H1 (cell line): ENCODE measurements around the gene PAX6. TPM values are rescaled to one million over a fixed set of nuclear protein-coding genes. Genes with fewer than 3 reads are reported as not detected.
A peak's percentile ranks its signal among the peaks of the same experiment; 100 is the strongest.

ENCODE experiments used
- CTCF ChIA-PET: fragments of 300-600 bp; sonication (Branson Sonifier 250); formaldehyde crosslinking; loops from one replicate; lab custom pipeline; 2021; ENCODE audit not compliant: partially characterized antibody; lab: Charles Lee
- POLR2A ChIA-PET: fragments of 300-600 bp; sonication (Branson Sonifier 250); formaldehyde crosslinking; loops from one replicate; lab custom pipeline; 2021; ENCODE audit warnings: inconsistent platforms; ENCODE audit not compliant: partially characterized antibody; lab: Charles Lee
- DNase-seq, 2 experiments: peaks; one replicate each; pipeline versions ENCODE4 v3.0.0 to v3.0.0-alpha.2; 2010 to 2022; ENCODE audit warnings: low spot score in 2 of 2, low read depth in 1 of 2, mixed read lengths in 1 of 2
- FAIRE-seq: peaks from 2 replicates; lab custom pipeline; 2011; peaks lifted over from hg19 to GRCh38; lab: Jason Lieb, UNC
- H2AFZ ChIP-seq: 2 replicates; pipeline ENCODE4 v1.8.1; 2012; ENCODE audit warnings: low read length, inconsistent platforms
- H2AK5ac ChIP-seq: 2 replicates; pipeline ENCODE4 v1.6.1; 2013; ENCODE audit warnings: low read depth, low read length
- H2BK120ac ChIP-seq: replicated peaks from 2 replicates; pipeline ENCODE3; 2013; ENCODE audit warnings: low read depth, low read length, inconsistent platforms
- H2BK12ac ChIP-seq: 2 replicates; pipeline ENCODE4 v1.6.1; 2013; ENCODE audit warnings: low read depth, low read length
- H2BK15ac ChIP-seq: 2 replicates; pipeline ENCODE4 v1.6.1; 2013; ENCODE audit warnings: low read length
- H2BK20ac ChIP-seq: 2 replicates; pipeline ENCODE4 v1.6.1; 2013; ENCODE audit warnings: low read length
- H2BK5ac ChIP-seq: 2 replicates; pipeline ENCODE4 v1.6.1; 2013; ENCODE audit warnings: low read depth, low read length
- H3K14ac ChIP-seq: 2 replicates; pipeline ENCODE4 v1.6.1; 2013; ENCODE audit warnings: inconsistent platforms; ENCODE audit not compliant: insufficient read length
- H3K18ac ChIP-seq: 2 replicates; pipeline ENCODE4 v1.6.1; 2013; ENCODE audit warnings: low read length; ENCODE audit errors: extremely low read depth
- H3K23ac ChIP-seq: 2 replicates; pipeline ENCODE4 v1.6.1; 2013; ENCODE audit warnings: inconsistent platforms; ENCODE audit not compliant: insufficient read length
- H3K23me2 ChIP-seq: 2 replicates; pipeline ENCODE4 v1.6.1; 2013; ENCODE audit warnings: low read depth, low read length
- H3K27ac ChIP-seq: 2 replicates; pipeline ENCODE4 v1.6.1; 2011; ENCODE audit warnings: low read depth, low read length, inconsistent platforms
- H3K27me3 ChIP-seq, 4 experiments: replicated peaks in 1 of 4; 1 replicate in 1 of 4; 2 replicates in 3 of 4; pipeline versions ENCODE4 v1.6.1 to v1.8.1; 2011 to 2013; ENCODE audit warnings: low read length in 3 of 4, mild to moderate bottlenecking in 3 of 4, inconsistent platforms in 2 of 4, mixed read lengths in 2 of 4, moderate library complexity in 1 of 4; ENCODE audit not compliant: control insufficient read depth in 3 of 4, insufficient read depth in 3 of 4; ENCODE audit errors: extremely low read depth in 1 of 4
- H3K36me3 ChIP-seq, 4 experiments: 2 replicates each; pipeline versions ENCODE4 v1.6.1 to v1.8.1; 2011 to 2013; ENCODE audit warnings: mild to moderate bottlenecking in 4 of 4, low read length in 3 of 4, moderate library complexity in 2 of 4, control low read depth in 1 of 4, inconsistent platforms in 1 of 4; ENCODE audit not compliant: insufficient read depth in 4 of 4, control insufficient read depth in 2 of 4
- H3K4ac ChIP-seq: replicated peaks from 2 replicates; pipeline ENCODE3; 2013; ENCODE audit warnings: low read length, low read depth, mixed read lengths, inconsistent platforms; ENCODE audit not compliant: insufficient read length
- H3K4me1 ChIP-seq, 4 experiments: replicated peaks in 1 of 4; 1 replicate in 1 of 4; 2 replicates in 3 of 4; pipeline versions ENCODE4 v1.6.1 to v1.8.1; 2011 to 2013; ENCODE audit warnings: low read length in 3 of 4, inconsistent platforms in 2 of 4, mixed read lengths in 1 of 4; ENCODE audit not compliant: insufficient read depth in 4 of 4, control insufficient read depth in 3 of 4
- H3K4me2 ChIP-seq, 2 experiments: 2 replicates each; pipeline versions ENCODE4 v1.6.1 to v1.8.1; 2011 to 2013; ENCODE audit warnings: low read depth in 2 of 2, low read length in 2 of 2, control low read depth in 1 of 2, inconsistent platforms in 1 of 2, mild to moderate bottlenecking in 1 of 2; ENCODE audit not compliant: insufficient read depth in 1 of 2
- H3K4me3 ChIP-seq, 4 experiments: fragments of 200-600, 300-600 bp in 1 of 4; sonication (generic), shearing (Covaris generic), sonication (Bioruptor Twin) in 1 of 4; 2 replicates each; pipeline versions ENCODE4 v1.5.1 to v1.8.1; 2011 to 2016; ENCODE audit warnings: low read length in 4 of 4, low read depth in 3 of 4, control low read depth in 2 of 4, inconsistent platforms in 2 of 4, mild to moderate bottlenecking in 2 of 4, mixed read lengths in 1 of 4, moderate library complexity in 1 of 4; ENCODE audit not compliant: insufficient read depth in 2 of 4; ENCODE audit errors: extremely low read depth in 1 of 4
- H3K56ac ChIP-seq: replicated peaks from 2 replicates; pipeline ENCODE3; 2013; ENCODE audit warnings: low read depth, mild to moderate bottlenecking, mixed read lengths, low read length, inconsistent platforms; ENCODE audit not compliant: insufficient read length
- H3K79me1 ChIP-seq: 2 replicates; pipeline ENCODE4 v1.6.1; 2013; ENCODE audit warnings: low read depth, low read length, control low read depth
- H3K79me2 ChIP-seq, 2 experiments: 2 replicates each; pipeline versions ENCODE4 v1.6.1 to v1.8.1; 2012 to 2013; ENCODE audit warnings: low read length in 2 of 2, mild to moderate bottlenecking in 2 of 2, inconsistent platforms in 1 of 2; ENCODE audit not compliant: insufficient read depth in 2 of 2, control insufficient read depth in 1 of 2
- H3K9ac ChIP-seq, 4 experiments: replicated peaks in 1 of 4; 1 replicate in 1 of 4; 2 replicates in 3 of 4; pipeline versions ENCODE4 v1.6.1 to v1.8.1; 2011 to 2013; ENCODE audit warnings: low read depth in 3 of 4, low read length in 3 of 4, control low read depth in 2 of 4, mild to moderate bottlenecking in 2 of 4, moderate library complexity in 2 of 4, inconsistent platforms in 1 of 4; ENCODE audit errors: extremely low read depth in 1 of 4
- H3K9me3 ChIP-seq, 2 experiments: 2 replicates each; pipeline versions ENCODE4 v1.6.1 to v1.8.1; 2012 to 2013; ENCODE audit warnings: mild to moderate bottlenecking in 2 of 2, moderate library complexity in 2 of 2, control low read depth in 1 of 2, inconsistent platforms in 1 of 2, low read depth in 1 of 2, low read length in 1 of 2, mixed read lengths in 1 of 2; ENCODE audit not compliant: insufficient read depth in 2 of 2
- H4K20me1 ChIP-seq, 2 experiments: replicated peaks in 1 of 2; 2 replicates each; pipeline versions ENCODE3 to v1.8.1; 2011 to 2013; ENCODE audit warnings: inconsistent platforms in 2 of 2, low read length in 2 of 2, mild to moderate bottlenecking in 1 of 2; ENCODE audit not compliant: insufficient read depth in 2 of 2, control insufficient read depth in 1 of 2
- H4K5ac ChIP-seq: 2 replicates; pipeline ENCODE4 v1.6.1; 2013; ENCODE audit warnings: low read length, low read depth, mixed read lengths, inconsistent platforms; ENCODE audit not compliant: insufficient read length
- H4K8ac ChIP-seq: 2 replicates; pipeline ENCODE4 v1.8.0; 2013; ENCODE audit warnings: mild to moderate bottlenecking, moderate library complexity, low read length, inconsistent platforms; ENCODE audit not compliant: insufficient read depth; ENCODE audit errors: extremely low read depth
- H4K91ac ChIP-seq: replicated peaks from 2 replicates; pipeline ENCODE3; 2013; ENCODE audit warnings: low read length, mixed read lengths, inconsistent platforms; ENCODE audit not compliant: insufficient read length
- CTBP2 ChIP-seq: IDR thresholded peaks from 2 replicates; pipeline ENCODE4 v1.7.0; 2011; ENCODE audit warnings: borderline replicate concordance, mild to moderate bottlenecking, moderate library complexity, mixed read lengths, low read length; ENCODE audit not compliant: insufficient read depth, insufficient read length
- RAD21 ChIP-seq, 2 experiments: IDR thresholded peaks in 1 of 2; conservative IDR thresholded peaks in 1 of 2; 2 replicates each; pipeline ENCODE4 v1.6.1; 2011; ENCODE audit warnings: low read depth in 2 of 2, low read length in 2 of 2, improper control_type of control experiment in 1 of 2, inconsistent platforms in 1 of 2, mild to moderate bottlenecking in 1 of 2, moderate library complexity in 1 of 2
- RBBP5 ChIP-seq: IDR thresholded peaks from 2 replicates; pipeline ENCODE4 v1.7.1; 2012; ENCODE audit warnings: low read depth, mild to moderate bottlenecking, inconsistent platforms, low read length, moderate library complexity, borderline replicate concordance
- RNF2 ChIP-seq: fragments of 200-900, 300-1000 bp; sonication (generic); IDR thresholded peaks from 2 replicates; pipeline ENCODE4 v1.7.1; 2016; ENCODE audit warnings: borderline replicate concordance, low read depth, mild to moderate bottlenecking, antibody characterized with exemption, low read length; ENCODE audit not compliant: poor library complexity, severe bottlenecking; ENCODE audit errors: missing control alignments
- RXRA ChIP-seq: IDR thresholded peaks from 2 replicates; pipeline ENCODE4 v1.6.1; 2011; ENCODE audit warnings: low read depth, mild to moderate bottlenecking, low read length, moderate library complexity; ENCODE audit not compliant: insufficient read depth
- SIN3A ChIP-seq, 2 experiments: IDR thresholded peaks in 1 of 2; conservative IDR thresholded peaks in 1 of 2; 2 replicates each; pipeline ENCODE4 v1.6.1; 2011 to 2012; ENCODE audit warnings: low read length in 2 of 2, improper control_type of control experiment in 1 of 2, low read depth in 1 of 2, mild to moderate bottlenecking in 1 of 2
- SIRT6 ChIP-seq: IDR thresholded peaks from one replicate; pipeline ENCODE4 v1.7.1; 2012; ENCODE audit warnings: low read length, inconsistent platforms
- SP1 ChIP-seq: IDR thresholded peaks from 2 replicates; pipeline ENCODE4 v1.6.1; 2011; ENCODE audit warnings: low read depth, low read length
- SRF ChIP-seq: IDR thresholded peaks from 2 replicates; pipeline ENCODE4 v1.6.1; 2011; ENCODE audit warnings: mild to moderate bottlenecking, low read depth, low read length, moderate library complexity
- SUZ12 ChIP-seq: fragments of 200-600 bp; sonication (generic); IDR thresholded peaks from 2 replicates; pipeline ENCODE4 v1.6.1; 2012; ENCODE audit warnings: mild to moderate bottlenecking, inconsistent platforms, low read length, moderate library complexity, mixed read lengths
- WGBS, 2 experiments: shearing (Covaris generic) in 1 of 2; methylation state at CpG; one replicate each; pipeline versions ENCODE4 v1.1.6 to v1.1.7; 2013 to 2015; ENCODE audit warnings: low lambda C conversion rate in 2 of 2, mixed read lengths in 2 of 2, inconsistent platforms in 1 of 2, low coverage in 1 of 2, missing lambda C conversion rate in 1 of 2; ENCODE audit not compliant: insufficient replicate concordance in 2 of 2, insufficient coverage in 1 of 2, insufficient read length in 1 of 2; ENCODE audit errors: extremely low coverage in 1 of 2, missing lambda C conversion rate in 1 of 2; 5-methylcytosine and 5-hydroxymethylcytosine counted together
- polyA plus RNA-seq, 7 experiments: library from polyadenylated mRNA; depleted of rRNA in 3 of 7; stranded (reverse) in 5 of 7; unstranded in 2 of 7; fragments of >200 nt in 5 of 7; fragments of 200-250 nt in 2 of 7; gene quantifications; 1 replicate in 5 of 7; 2 replicates in 1 of 7; 4 replicates in 1 of 7; pipeline versions ENCODE4 v1.2.1 to v1.2.3, GENCODE V29; 2011 to 2013; ENCODE audit warnings: missing spikeins in 2 of 7, mixed read lengths in 2 of 7
- total RNA-seq: library from RNA; stranded (reverse); fragmentation: NEBNext Ultra II Directional; extraction: Animal tissue kit (Norgen Biotek cat#: 25700); gene quantifications from 2 replicates; pipeline ENCODE4 v1.2.1, GENCODE V29; 2021

The PAX6 gene
- total and polyA plus RNA-seq, 2 of the 8 experiments (the other 6 are each of a cell fraction or from before 2014, with no cell fraction given): 0.30 to 0.65 TPM

- Histone ChIP-seq H2BK20ac (no peak overlapping the region; the same call in 1 of the 2 replicates), H3K79me1 (no peaks in the 10 kb centered on the region), H3K27me3 (peaks cover 89 to 100% (median 97%) of the 10 kb centered on the region in 4 experiments), H3K4me1 (peaks cover 27 to 50% (median 29%) of the 10 kb centered on the region in 4 experiments), H4K91ac (no peak overlapping the region), H3K27ac (no peak overlapping the region), H2AK5ac (no peak overlapping the region), H2BK5ac (no peak overlapping the region), H3K9me3 (no peaks in the 10 kb centered on the region), H4K5ac (no peak overlapping the region), H3K79me2 (no peaks in the 10 kb centered on the region), H2BK15ac (no peak overlapping the region; the same call in 1 of the 2 replicates), H4K20me1 (peaks cover 2 to 32% of the 10 kb centered on the region in 2 experiments), H2AFZ (no peak overlapping the region), H3K23ac (no peak overlapping the region), H4K8ac (no peak overlapping the region; the same call in 1 of the 2 replicates), H3K36me3 (no peaks in the 10 kb centered on the region), H3K23me2 (no peaks in the 10 kb centered on the region; the same call in 1 of the 2 replicates), H3K4me2 (peak overlapping the region; percentile 56 to 75), H2BK12ac (no peak overlapping the region; the same call in 1 of the 2 replicates), H3K14ac (no peak overlapping the region), H3K9ac (no peak overlapping the region), H3K4ac (peak overlapping the region; percentile 48), H2BK120ac (no peak overlapping the region), H3K18ac (peak overlapping the region; percentile 85), H3K4me3 (peak overlapping the region; percentile 14 to 56 (median 38); a peak in 6 of 8 replicates), H3K56ac (no peak overlapping the region)
- POLR2A ChIA-PET: interaction anchor here (0.7 to 2.9 kb wide), 4 partner anchors 12 to 19 kb away, joined by 3 to 18 read pairs (median 4); no protein-coding TSS in a partner anchor
- CTCF ChIA-PET: interaction anchor here (0.7 to 7.2 kb wide), 7 partner anchors 8 to 156 kb away, joined by 3 to 88 read pairs (median 5); no protein-coding TSS in a partner anchor
- FAIRE-seq: no peak
- 2% methylated on average over 49 of the region's 51 CpGs; no CpG with 5 or more reads in 1 of the 2 experiments for WGBS, 2 experiments
- DNase-seq: peak in 1 of 2 experiments; percentile 82
- no peak for TF ChIP-seq SP1
- peak; percentile 70 for TF ChIP-seq RNF2
- TF ChIP-seq SIRT6: no peak
- TF ChIP-seq RAD21 (IDR thresholded peaks at IDR 0.05 in 1 of 2, conservative IDR thresholded peaks at IDR 0.05 in 1 of 2; ENCODE audit: low read depth in 2 of 2, low read length in 2 of 2): 0 out of 4 replicates have a peak, but pooled peaks have one; percentile 3 to 6
- TF ChIP-seq SRF: no peak
- TF ChIP-seq CTBP2: peak; percentile 44
- TF ChIP-seq SIN3A (conservative IDR thresholded peaks at IDR 0.05 in 1 of 2, IDR thresholded peaks at IDR 0.05 in 1 of 2; ENCODE audit: low read depth in 1 of 2, low read length in 2 of 2): no peak
- TF ChIP-seq SUZ12: peak; percentile 63
- TF ChIP-seq RXRA: no peak
- TF ChIP-seq RBBP5: peak; percentile 45; the same call in 1 of the 2 replicates
These were observed 6.0 kb downstream of the PAX6 start for GRCh38 chr11:31805037-31805628.
